ENCODE measurements around the gene MYOM3. TPM values are rescaled to one million over a fixed set of nuclear protein-coding genes. Genes with fewer than 3 reads are reported as not detected.

MYOM3 gene
- total RNA-seq, 1 experiment from 2014 or later = 1.1 TPM

GRCh38 chr1:24096009-24096738 is 15.8 kb downstream of the MYOM3 start:
- no peak for DNase-seq (ENCODE audit: low read depth)

- no peak for DNase-seq (ENCODE audit: low read depth)
Measured at GRCh38 chr1:24095140-24095859, 16.6 kb downstream of the MYOM3 start.

- DNase-seq (ENCODE audit: low read depth) = no peak
Measured at GRCh38 chr1:24094554-24094953, 17.4 kb downstream of the MYOM3 start.

GRCh38 chr1:24093732-24094131 is 18.2 kb downstream of the MYOM3 start:
- DNase-seq (ENCODE audit: low read depth) = no peak

- no peak for DNase-seq (ENCODE audit: low read depth)
Measured at GRCh38 chr1:24092979-24093378, 19.0 kb downstream of the MYOM3 start.

GRCh38 chr1:24091971-24092482 is 19.9 kb downstream of the MYOM3 start:
- no peak for DNase-seq (ENCODE audit: low read depth)

GRCh38 chr1:24090736-24091135 is 21.2 kb downstream of the MYOM3 start:
- no peak for DNase-seq (ENCODE audit: low read depth)

GRCh38 chr1:24089743-24090555 is 22.0 kb downstream of the MYOM3 start:
- no peak for DNase-seq (ENCODE audit: low read depth)

- no peak for DNase-seq (ENCODE audit: low read depth)
Measured at GRCh38 chr1:24089027-24089742, 22.8 kb downstream of the MYOM3 start.

GRCh38 chr1:24086466-24086865 is 25.5 kb downstream of the MYOM3 start:
- DNase-seq (ENCODE audit: low read depth) = no peak

GRCh38 chr1:24085546-24085945 is 26.4 kb downstream of the MYOM3 start:
- peak; percentile 25 for DNase-seq (ENCODE audit: low read depth)

GRCh38 chr1:24085007-24085406 is 26.9 kb downstream of the MYOM3 start:
- DNase-seq (ENCODE audit: low read depth) = no peak

- DNase-seq (ENCODE audit: low read depth) = no peak
Measured at GRCh38 chr1:24084050-24084449, 27.9 kb downstream of the MYOM3 start.

- DNase-seq (ENCODE audit: low read depth) = no peak
Measured at GRCh38 chr1:24082372-24082771, 29.6 kb downstream of the MYOM3 start.

GRCh38 chr1:24081190-24081589 is 30.7 kb downstream of the MYOM3 start:
- DNase-seq (ENCODE audit: low read depth) = no peak

GRCh38 chr1:24080131-24080530 is 31.8 kb downstream of the MYOM3 start:
- DNase-seq (ENCODE audit: low read depth) = no peak

GRCh38 chr1:24077278-24077978 is 34.5 kb downstream of the MYOM3 start:
- no peak for DNase-seq (ENCODE audit: low read depth)

- DNase-seq (ENCODE audit: low read depth) = no peak
Measured at GRCh38 chr1:24075946-24076345, 36.0 kb downstream of the MYOM3 start.

- no peak for DNase-seq (ENCODE audit: low read depth)
Measured at GRCh38 chr1:24075590-24075854, 36.4 kb downstream of the MYOM3 start.

- no peak for DNase-seq (ENCODE audit: low read depth)
Measured at GRCh38 chr1:24074817-24075589, 36.9 kb downstream of the MYOM3 start.

Data from Daoy (cell line).